ENCODE measurements around the gene HES5. TPM values are rescaled to one million over a fixed set of nuclear protein-coding genes. Genes with fewer than 3 reads are reported as not detected.

HES5 gene
- total and polyA plus RNA-seq, 4 donors: 0.36 to 2.1 TPM; not detected in 2

GRCh38 chr1:2480986-2481364 lies 49.1 kb downstream of the HES5 start:
- intact Hi-C loops (cut with DNase I): no loop called here
- Histone ChIP-seq H3K27me3 (ENCODE audit: control insufficient read depth in 1 of 2, insufficient read depth in 2 of 2, low read length in 1 of 2) (no peaks in the 10 kb centered on the region), H3K27ac (ENCODE audit: low read depth in 1 of 2, low read length in 2 of 2) (no peak overlapping the region), H3K4me1 (ENCODE audit: control insufficient read depth in 1 of 2, insufficient read depth in 2 of 2, low read length in 2 of 2) (no peaks in the 10 kb centered on the region), H3K9me3 (ENCODE audit: control insufficient read depth, low read length) (no peaks in the 10 kb centered on the region), H3K4me3 (ENCODE audit: low read length in 2 of 2) (no peak overlapping the region), H3K36me3 (ENCODE audit: control insufficient read depth in 1 of 2, insufficient read depth in 2 of 2, low read length in 1 of 2) (no peaks in the 10 kb centered on the region)
- WGBS, 2 donors: 77 to 83% methylated on average over 12 of the region's 12 CpGs
- ATAC-seq (ENCODE audit: low FRiP score) (no peak), DNase-seq (no peak)

DNA sequence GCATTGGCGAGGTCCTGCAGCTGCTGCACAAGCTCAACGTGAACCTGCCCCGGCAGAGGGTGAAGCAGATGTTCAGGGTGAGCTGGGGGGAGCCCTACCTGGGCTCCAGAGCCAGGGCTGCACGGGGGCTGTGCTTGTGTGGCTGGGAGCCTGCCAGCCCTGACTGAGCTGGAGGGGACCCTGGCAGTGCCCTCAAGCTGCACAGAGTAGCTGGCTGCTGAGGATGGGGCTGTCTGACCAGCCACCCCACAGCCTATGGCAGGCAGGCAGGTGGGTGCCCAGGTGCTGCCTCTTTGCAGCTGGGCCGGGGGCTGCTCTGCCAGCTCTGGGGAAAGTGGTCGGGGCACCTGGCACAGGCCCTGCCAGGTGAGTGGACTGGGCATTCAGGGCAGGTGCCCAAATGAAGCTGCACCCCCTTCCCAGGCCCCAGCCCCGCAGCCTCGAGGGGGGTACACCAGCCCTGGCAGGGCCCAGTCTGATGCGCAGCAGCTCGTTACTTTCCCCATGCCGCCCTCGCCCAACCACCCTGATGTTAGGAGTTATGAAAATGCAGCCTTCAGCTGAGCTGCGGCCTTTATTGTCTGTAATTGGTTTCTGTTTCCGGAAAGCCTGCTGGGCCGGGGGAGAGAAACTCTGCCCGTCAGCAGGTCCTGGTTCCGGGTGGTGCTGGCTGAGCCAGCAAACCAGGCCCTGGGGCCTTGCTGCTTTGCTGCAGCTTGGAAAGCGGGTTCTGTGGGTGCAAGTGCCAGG lies 49.7 kb downstream of the HES5 start:
- H3K27me3 ChIP-seq (ENCODE audit: control insufficient read depth in 1 of 2, insufficient read depth in 2 of 2, low read length in 1 of 2): no peaks in the 10 kb centered on the region
- WGBS, 2 donors: 79 to 86% methylated on average over 18 of the region's 18 CpGs
- no peak for DNase-seq
- no peak overlapping the region for H3K4me3 ChIP-seq (ENCODE audit: low read length in 2 of 2)
- H3K4me1 ChIP-seq (ENCODE audit: control insufficient read depth in 1 of 2, insufficient read depth in 2 of 2, low read length in 2 of 2): no peaks in the 10 kb centered on the region
- no peak overlapping the region for H3K27ac ChIP-seq (ENCODE audit: low read depth in 1 of 2, low read length in 2 of 2)
- H3K36me3 ChIP-seq (ENCODE audit: control insufficient read depth in 1 of 2, insufficient read depth in 2 of 2, low read length in 1 of 2): no peaks in the 10 kb centered on the region
- H3K9me3 ChIP-seq (ENCODE audit: control insufficient read depth, low read length): no peaks in the 10 kb centered on the region
- intact Hi-C loops (cut with DNase I): no loop called here
- ATAC-seq (ENCODE audit: low FRiP score): no peak

DNA sequence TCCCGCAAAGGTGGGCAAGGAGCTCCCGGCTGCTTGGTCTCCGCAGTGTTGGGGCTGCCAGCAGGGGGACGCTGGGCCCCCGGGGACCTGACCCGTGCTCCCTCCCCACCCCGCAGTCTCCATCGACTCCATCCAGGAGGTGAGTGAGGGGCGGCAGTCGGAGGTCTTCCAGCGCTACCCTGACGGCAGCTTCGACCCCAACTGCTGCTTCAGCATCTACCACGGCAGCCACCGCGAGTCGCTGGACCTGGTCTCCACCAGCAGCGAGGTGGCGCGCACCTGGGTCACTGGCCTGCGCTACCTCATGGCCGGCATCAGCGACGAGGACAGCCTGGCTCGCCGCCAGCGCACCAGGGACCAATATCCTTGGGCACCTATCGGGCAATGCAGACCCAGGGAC lies 50.4 kb downstream of the HES5 start:
- 82 to 86% methylated on average over 28 of the region's 28 CpGs for WGBS, 2 donors
- ATAC-seq (ENCODE audit: low FRiP score): no peak
- no peaks in the 10 kb centered on the region for H3K36me3 ChIP-seq (ENCODE audit: control insufficient read depth in 1 of 2, insufficient read depth in 2 of 2, low read length in 1 of 2)

GRCh38 chr1:2479186-2479585 lies 50.9 kb downstream of the HES5 start:
- DNase-seq (no peak), ATAC-seq (ENCODE audit: low FRiP score) (no peak)
- 79 to 86% methylated on average over 19 to 20 of the region's 20 CpGs for WGBS, 2 donors
- H3K27me3 ChIP-seq (ENCODE audit: control insufficient read depth in 1 of 2, insufficient read depth in 2 of 2, low read length in 1 of 2): no peaks in the 10 kb centered on the region
- H3K36me3 ChIP-seq (ENCODE audit: control insufficient read depth in 1 of 2, insufficient read depth in 2 of 2, low read length in 1 of 2): no peaks in the 10 kb centered on the region
- intact Hi-C loops (cut with DNase I): no loop called here
- no peak overlapping the region for H3K4me3 ChIP-seq (ENCODE audit: low read length in 2 of 2)
- H3K4me1 ChIP-seq (ENCODE audit: control insufficient read depth in 1 of 2, insufficient read depth in 2 of 2, low read length in 2 of 2): no peaks in the 10 kb centered on the region
- H3K27ac ChIP-seq (ENCODE audit: low read depth in 1 of 2, low read length in 2 of 2): no peak overlapping the region
- H3K9me3 ChIP-seq (ENCODE audit: control insufficient read depth, low read length): no peaks in the 10 kb centered on the region

More for the DNA sequence above, 50.4 kb downstream of the HES5 start:
- no peak overlapping the region for H3K27ac ChIP-seq (ENCODE audit: low read depth in 1 of 2, low read length in 2 of 2)
- H3K9me3 ChIP-seq (ENCODE audit: control insufficient read depth, low read length): no peaks in the 10 kb centered on the region
- no peak overlapping the region for H3K4me3 ChIP-seq (ENCODE audit: low read length in 2 of 2)
- no peak for DNase-seq
- no peaks in the 10 kb centered on the region for H3K4me1 ChIP-seq (ENCODE audit: control insufficient read depth in 1 of 2, insufficient read depth in 2 of 2, low read length in 2 of 2)
- H3K27me3 ChIP-seq (ENCODE audit: control insufficient read depth in 1 of 2, insufficient read depth in 2 of 2, low read length in 1 of 2): no peaks in the 10 kb centered on the region
- intact Hi-C loops (cut with DNase I): no loop called here

Other genes with a start within 250 kb of the HES5 start
- 10 to 100 TPM in 1 of 2 donors, 1 to 10 TPM in 1; 4.7 to 12.0 TPM for gene MORN1, start 138.7 kb downstream of the HES5 start, total RNA-seq
- gene MORN1, start 138.7 kb downstream of the HES5 start, polyA plus RNA-seq: 1 to 10 TPM in 1 of 2 donors, under 1 TPM in 1; 0.50 to 9.0 TPM
- 10 to 100 TPM; 91.0 to 99.8 TPM for gene RER1, start 138.4 kb downstream of the HES5 start, total RNA-seq
- 10 to 100 TPM; 41.1 to 75.8 TPM for gene RER1, start 138.4 kb downstream of the HES5 start, polyA plus RNA-seq
- 10 to 100 TPM in 1 of 2 donors, 1 to 10 TPM in 1; 9.8 to 13.1 TPM for gene PEX10, start 117.7 kb downstream of the HES5 start, total RNA-seq
- 10 to 100 TPM in 1 of 2 donors, 1 to 10 TPM in 1; 4.0 to 15.3 TPM for gene PEX10, start 117.7 kb downstream of the HES5 start, polyA plus RNA-seq
- gene PLCH2, start 54.0 kb downstream of the HES5 start, total RNA-seq: 1 to 10 TPM in 1 of 2 donors, under 1 TPM in 1; 0.71 to 1.6 TPM
- not detected for gene PLCH2, start 54.0 kb downstream of the HES5 start, polyA plus RNA-seq
- gene PANK4, start 3.7 kb downstream of the HES5 start, total RNA-seq: 10 to 100 TPM; 19.6 to 28.2 TPM
- gene PANK4, start 3.7 kb downstream of the HES5 start, polyA plus RNA-seq: 10 to 100 TPM in 1 of 2 donors, 1 to 10 TPM in 1; 5.5 to 22.2 TPM
- gene TNFRSF14, start 26.1 kb upstream of the HES5 start, total RNA-seq: 10 to 100 TPM; 33.9 to 89.1 TPM
- gene TNFRSF14, start 26.1 kb upstream of the HES5 start, polyA plus RNA-seq: 100 to 1,000 TPM in 1 of 2 donors, 10 to 100 TPM in 1; 55.7 to 137 TPM
- 10 to 100 TPM in 1 of 2 donors, 1 to 10 TPM in 1; 7.1 to 15.1 TPM for gene PRXL2B, start 56.5 kb upstream of the HES5 start, total RNA-seq
- 1 to 10 TPM; 6.4 to 7.8 TPM for gene PRXL2B, start 56.5 kb upstream of the HES5 start, polyA plus RNA-seq
- 1 to 10 TPM in 1 of 2 donors, under 1 TPM in 1; 0.94 to 2.4 TPM for gene MMEL1, start 102.8 kb upstream of the HES5 start, total RNA-seq
- gene MMEL1, start 102.8 kb upstream of the HES5 start, polyA plus RNA-seq: 1 to 10 TPM in 1 of 2 donors, under 1 TPM in 1; 0.63 to 1.8 TPM